K562 (cell line): Measurements from ENCODE around the gene CAPN3. TPM values are rescaled to one million over a fixed set of nuclear protein-coding genes. Genes with fewer than 3 reads are reported as not detected.

Source experiments
- ATAC-seq: fragments of 200-7000 bp; cut with Tn5 transposase; 3 replicates; pipeline ENCODE4 v1.9.1; 2020; ENCODE audit warnings: moderate library complexity
- BruUV-seq: library from RNA; stranded (reverse); fragments of 400-500 nt; replicated peaks from 2 replicates; lab custom pipeline; 2021; lab: Mats Ljungman, UMichigan
- CTCF ChIA-PET: fragments of 300-600 bp; formaldehyde crosslinking; extraction: SDS; loops from one replicate; lab custom pipeline; 2021; ENCODE audit warnings: low intra/inter-chr PET ratio; lab: Yijun Ruan, JAX
- POLR2A ChIA-PET: fragments of 300-600, 350-650 bp; sonication (Branson Sonifier 250); formaldehyde crosslinking; extraction: SDS; loops from one replicate; lab custom pipeline; 2021; ENCODE audit warnings: antibody characterized with exemption, inconsistent platforms; lab: Yijun Ruan, JAX
- DNase-seq, 4 experiments: peaks; one replicate each; pipeline versions ENCODE4 v3.0.0 to v3.0.0-alpha.2; 2011 to 2018; ENCODE audit warnings: low spot score in 3 of 4, mixed read lengths in 3 of 4; ENCODE audit errors: extremely low read depth in 1 of 4
- FAIRE-seq: peaks from 2 replicates; lab custom pipeline; 2011; peaks lifted over from hg19 to GRCh38; lab: Jason Lieb, UNC
- H2AFZ ChIP-seq: 2 replicates; pipeline ENCODE4 v1.6.0; 2011; ENCODE audit warnings: low read depth, low read length, control low read depth, inconsistent platforms
- H3K27ac ChIP-seq: fragments of 200-600 bp; 3 replicates; pipeline ENCODE4 v1.8.0; 2011; ENCODE audit warnings: low read depth, mild to moderate bottlenecking, control low read depth, inconsistent platforms, low read length, moderate library complexity, mixed read lengths; ENCODE audit errors: extremely low read depth
- H3K27me3 ChIP-seq, 2 experiments: fragments of 300-600 bp in 1 of 2; 2 replicates in 1 of 2; 3 replicates in 1 of 2; pipeline versions ENCODE4 v1.6.0 to v1.8.0; 2011; ENCODE audit warnings: inconsistent platforms in 2 of 2, low read length in 2 of 2, mild to moderate bottlenecking in 1 of 2, mixed read lengths in 1 of 2, moderate library complexity in 1 of 2; ENCODE audit not compliant: control insufficient read depth in 2 of 2, insufficient read depth in 2 of 2
- H3K36me3 ChIP-seq: fragments of 300-600 bp; 3 replicates; pipeline ENCODE4 v1.8.0; 2011; ENCODE audit warnings: mild to moderate bottlenecking, low read length, inconsistent platforms; ENCODE audit not compliant: control insufficient read depth, insufficient read depth
- H3K4me1 ChIP-seq, 2 experiments: fragments of 200-600 bp in 1 of 2; replicated peaks in 1 of 2; 2 replicates in 1 of 2; 3 replicates in 1 of 2; pipeline versions ENCODE4 v1.5.1 to v1.8.0; 2011; ENCODE audit warnings: inconsistent platforms in 2 of 2, low read length in 2 of 2, mild to moderate bottlenecking in 1 of 2, mixed read lengths in 1 of 2, moderate library complexity in 1 of 2; ENCODE audit not compliant: control insufficient read depth in 2 of 2, insufficient read depth in 2 of 2
- H3K4me2 ChIP-seq: 2 replicates; pipeline ENCODE4 v1.6.1; 2011; ENCODE audit warnings: low read length, control low read depth, inconsistent platforms, mixed read lengths; ENCODE audit not compliant: insufficient read depth
- H3K4me3 ChIP-seq: fragments of 200-600 bp; sonication (generic), shearing (Covaris generic); 2 replicates; pipeline ENCODE4 v1.5.1; 2016; ENCODE audit warnings: control low read depth, inconsistent platforms
- H3K79me2 ChIP-seq: fragments of 200-600 bp; 3 replicates; pipeline ENCODE4 v1.8.0; 2011; ENCODE audit warnings: low read length, inconsistent platforms; ENCODE audit not compliant: control insufficient read depth, insufficient read depth
- H3K9ac ChIP-seq, 2 experiments: 2 replicates each; pipeline versions ENCODE4 v1.6.0 to v1.6.1; 2011; ENCODE audit warnings: low read depth in 2 of 2, low read length in 2 of 2, control low read depth in 1 of 2, inconsistent platforms in 1 of 2, mild to moderate bottlenecking in 1 of 2, mixed read lengths in 1 of 2; ENCODE audit not compliant: insufficient read depth in 1 of 2
- H3K9me1 ChIP-seq: one replicate; pipeline ENCODE4 v1.6.0; 2011; ENCODE audit warnings: inconsistent platforms, mild to moderate bottlenecking, low read length, moderate library complexity; ENCODE audit not compliant: control insufficient read depth, insufficient read depth
- H3K9me3 ChIP-seq: replicated peaks from 2 replicates; pipeline ENCODE4 v1.5.1; 2011; ENCODE audit warnings: low read depth, low read length, inconsistent platforms; ENCODE audit not compliant: control insufficient read depth, insufficient read depth
- H4K20me1 ChIP-seq: replicated peaks from 2 replicates; pipeline ENCODE4 v1.6.1; 2011; ENCODE audit warnings: low read length, inconsistent platforms, mixed read lengths; ENCODE audit not compliant: control insufficient read depth, insufficient read depth
- CHCHD3 ChIP-seq: fragments of 250-450 bp; sonication (Bioruptor Pico); IDR thresholded peaks from 2 replicates; pipeline ENCODE4 v2.1.2; 2022; ENCODE audit warnings: mild to moderate bottlenecking
- E2F4 ChIP-seq: sonication (generic); formaldehyde crosslinking; IDR thresholded peaks from 2 replicates; pipeline ENCODE4 v1.8.0; 2022; ENCODE audit warnings: mild to moderate bottlenecking, low read depth, missing genetic modification reagents
- RNF2 ChIP-seq: sonication (generic); IDR thresholded peaks from 2 replicates; pipeline ENCODE4 v1.6.1; 2016
- SAP30 ChIP-seq: fragments of 200-600 bp; sonication (generic); IDR thresholded peaks from 2 replicates; pipeline ENCODE4 v1.6.1; 2012; ENCODE audit warnings: borderline replicate concordance, low read depth, mild to moderate bottlenecking, moderate library complexity, low read length, control low read depth, inconsistent platforms; ENCODE audit not compliant: insufficient read depth, poor library complexity, severe bottlenecking
- SOX6 ChIP-seq: fragments of 450-650 bp; IDR thresholded peaks from 2 replicates; pipeline ENCODE4 v1.6.1; 2014; ENCODE audit warnings: mild to moderate bottlenecking
- ZNF589 ChIP-seq: fragments of 200-800 bp; sonication (Bioruptor generic); IDR thresholded peaks from 2 replicates; pipeline ENCODE4 v1.6.1; 2016; ENCODE audit warnings: low read depth, missing genetic modification characterization, missing compliant biosample characterization
- WGBS: fragments of 100-300 bp; shearing (Covaris generic); methylation state at CpG from one replicate; pipeline ENCODE4 v1.1.6; 2016; ENCODE audit warnings: low coverage, mixed read lengths; ENCODE audit not compliant: insufficient coverage; ENCODE audit errors: missing lambda C conversion rate; 5-methylcytosine and 5-hydroxymethylcytosine counted together
- in situ Hi-C: fragments of 300-500 bp; cut with MboI; formaldehyde crosslinking; loops from 4 replicates; pipeline ENCODE4 v1.15.0; 2018; ENCODE audit warnings: inconsistent platforms, mixed read lengths
- intact Hi-C: fragments of 100-400 bp; cut with micrococcal nuclease; formaldehyde crosslinking; loops from 2 replicates; pipeline ENCODE4 v1.14.2; 2022
- polyA plus RNA-seq, 8 experiments: library from polyadenylated mRNA; depleted of rRNA in 4 of 8; stranded (reverse) in 5 of 8; unstranded in 3 of 8; fragments of >200 nt; fragmentation: Nextera tagmentation in 2 of 8; fragmentation: Illumina TruSeq in 1 of 8; extraction: Ambion mirVana in 2 of 8; extraction: Trizol in 1 of 8; gene quantifications; 2 replicates each; pipeline versions ENCODE4 v1.2.1 to v1.2.3, GENCODE V29; 2011 to 2014; ENCODE audit warnings: inconsistent platforms in 1 of 8, missing spikeins in 1 of 8
- total RNA-seq, 7 experiments: library from RNA; depleted of rRNA in 6 of 7; stranded (reverse); fragments of >200 nt in 6 of 7; fragmentation: Illumina TruSeq in 2 of 7; extraction: Trizol in 2 of 7; gene quantifications; 2 replicates each; pipeline versions ENCODE4 v1.2.1 to v1.2.3, GENCODE V29; 2011 to 2021; ENCODE audit warnings: low replicate concordance in 1 of 7
- TF ChIP-seq, protein P1 (sequence below): fragments of 450-650 bp; IDR thresholded peaks from 2 replicates; pipeline ENCODE4 v1.6.1; 2016

The CAPN3 gene
- total and polyA plus RNA-seq, 9 of the 15 experiments (the other 6 are each of a cell fraction or from before 2014, with no cell fraction given), result 0.03 to 0.34 (median 0.20) TPM; not detected in 2

DNA sequence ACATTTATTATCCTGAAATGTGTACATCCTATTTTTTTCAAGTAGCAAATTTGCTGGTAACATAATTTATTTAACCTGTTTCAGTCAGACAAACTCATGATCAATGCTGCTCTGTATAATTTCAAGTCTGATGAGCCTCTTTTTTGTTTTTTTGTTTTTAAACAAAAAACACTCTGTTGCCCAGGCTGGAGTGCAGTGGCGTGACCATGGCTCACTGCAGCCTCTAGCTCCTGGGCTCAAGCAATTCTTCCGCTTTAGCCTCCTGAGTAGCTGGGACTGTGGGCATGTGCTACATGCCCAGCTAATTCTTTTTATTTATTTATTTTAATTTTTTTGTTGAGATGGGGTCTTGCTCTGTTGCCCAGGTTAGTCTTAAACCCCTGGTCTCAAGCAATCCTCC, 40.1 kb upstream of the CAPN3 start:
- ChIA-PET CTCF (no interaction called here), POLR2A (no interaction called here)
- no TSS peak for BruUV-seq
- Histone ChIP-seq H3K4me2 (no peak overlapping the region), H4K20me1 (no peaks in the 10 kb centered on the region), H3K9me3 (no peaks in the 10 kb centered on the region), H3K27me3 (no peaks in the 10 kb centered on the region), H3K4me3 (no peak overlapping the region), H3K36me3 (no peaks in the 10 kb centered on the region), H2AFZ (no peak overlapping the region), H3K9ac (no peak overlapping the region), H3K9me1 (no peaks in the 10 kb centered on the region), H3K4me1 (no peaks in the 10 kb centered on the region), H3K79me2 (no peaks in the 10 kb centered on the region), H3K27ac (no peak overlapping the region)
- WGBS, result 77% methylated on average over 2 of the region's 2 CpGs
- FAIRE-seq, result no peak
- in situ Hi-C loops (no loop called here), intact Hi-C loops (no loop called here)
- no peak for DNase-seq
- ATAC-seq, result no peak
- no peak for TF ChIP-seq RNF2
- TF ChIP-seq ZNF589 (CRISPR knock-in tag), result no peak
- TF ChIP-seq SAP30, result no peak

DNA sequence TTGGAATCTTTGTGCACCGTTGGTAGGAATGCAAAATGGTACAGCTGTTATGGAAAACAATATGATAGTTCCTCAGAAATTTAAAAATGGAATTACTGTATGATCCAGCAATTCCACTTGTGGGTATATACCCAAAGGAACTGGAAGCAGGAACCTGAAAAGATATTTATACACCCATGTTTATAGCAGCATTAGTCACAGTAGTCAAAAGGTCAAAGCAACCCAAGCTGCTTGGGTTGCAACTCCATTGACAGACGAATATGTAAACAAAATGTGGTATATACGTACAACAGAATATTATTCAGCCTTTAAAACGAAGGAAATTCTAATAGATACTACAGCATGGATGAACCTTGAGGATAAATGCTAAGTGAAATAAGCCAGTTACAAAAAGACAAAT, 35.0 kb upstream of the CAPN3 start:
- Histone ChIP-seq H3K27me3 (no peaks in the 10 kb centered on the region), H3K9me3 (no peaks in the 10 kb centered on the region), H3K4me1 (no peaks in the 10 kb centered on the region), H2AFZ (no peak overlapping the region), H3K4me2 (no peak overlapping the region), H3K9me1 (no peaks in the 10 kb centered on the region), H4K20me1 (no peaks in the 10 kb centered on the region), H3K36me3 (no peaks in the 10 kb centered on the region), H3K4me3 (no peak overlapping the region), H3K79me2 (no peaks in the 10 kb centered on the region), H3K9ac (no peak overlapping the region), H3K27ac (no peak overlapping the region)
- 17% methylated on average over 4 of the region's 4 CpGs for WGBS
- ChIA-PET CTCF (no interaction called here), POLR2A (interaction anchor here (0.9 kb wide), 1 partner anchor 11 kb away, joined by 3 read pairs; no protein-coding TSS in a partner anchor)
- BruUV-seq, result no TSS peak
- FAIRE-seq (no peak), ATAC-seq (no peak), DNase-seq (no peak)
- no peak for TF ChIP-seq CHCHD3 (CRISPR knock-in tag)
- no peak for TF ChIP-seq E2F4 (CRISPR knock-in tag)
- TF ChIP-seq SOX6, result no peak
- TF ChIP-seq, protein P1, sequence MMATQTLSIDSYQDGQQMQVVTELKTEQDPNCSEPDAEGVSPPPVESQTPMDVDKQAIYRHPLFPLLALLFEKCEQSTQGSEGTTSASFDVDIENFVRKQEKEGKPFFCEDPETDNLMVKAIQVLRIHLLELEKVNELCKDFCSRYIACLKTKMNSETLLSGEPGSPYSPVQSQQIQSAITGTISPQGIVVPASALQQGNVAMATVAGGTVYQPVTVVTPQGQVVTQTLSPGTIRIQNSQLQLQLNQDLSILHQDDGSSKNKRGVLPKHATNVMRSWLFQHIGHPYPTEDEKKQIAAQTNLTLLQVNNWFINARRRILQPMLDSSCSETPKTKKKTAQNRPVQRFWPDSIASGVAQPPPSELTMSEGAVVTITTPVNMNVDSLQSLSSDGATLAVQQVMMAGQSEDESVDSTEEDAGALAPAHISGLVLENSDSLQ, result no peak
- in situ Hi-C loops, result no loop called here
- intact Hi-C loops, result no loop called here
